ENCODE results near the gene CCSER1. TPM values are rescaled to one million over a fixed set of nuclear protein-coding genes. Genes with fewer than 3 reads are reported as not detected.

CCSER1 gene
- total and polyA plus RNA-seq, 7 donors: 0.06 to 2.5 (median 0.30) TPM

DNA sequence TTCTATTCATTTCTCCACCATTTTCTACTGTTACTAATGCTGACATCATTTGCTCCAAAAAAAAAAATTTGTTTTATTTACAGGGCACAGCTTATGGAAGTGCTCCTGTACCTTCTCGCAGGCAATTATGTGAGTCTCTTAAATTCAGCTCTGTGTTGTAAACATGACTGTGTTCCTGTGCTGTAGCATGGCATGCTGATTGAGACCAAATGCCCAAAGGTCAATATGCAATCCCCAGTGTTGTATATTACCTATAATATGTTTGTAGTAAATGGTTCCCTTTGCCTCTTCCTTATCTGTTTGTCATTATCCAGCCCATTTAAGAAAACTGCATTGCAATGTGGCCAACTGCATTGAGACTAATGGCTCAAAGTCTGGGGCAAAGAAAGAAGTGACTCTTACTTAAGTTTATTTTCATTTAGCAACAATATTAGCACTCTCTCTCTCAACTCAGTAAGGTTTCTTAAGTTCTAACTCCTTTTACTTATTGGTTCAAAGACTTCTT is 1156.6 kb downstream of the CCSER1 start:
- intact Hi-C loops (cut with DNase I): loop anchor here in 1 of 2 donors (5.0 kb wide), 1 partner anchor 1106 kb away; no protein-coding TSS in a partner anchor
- TF ChIP-seq CTCF (IDR thresholded peaks at IDR 0.05): no peak
- no peak for DNase-seq

DNA sequence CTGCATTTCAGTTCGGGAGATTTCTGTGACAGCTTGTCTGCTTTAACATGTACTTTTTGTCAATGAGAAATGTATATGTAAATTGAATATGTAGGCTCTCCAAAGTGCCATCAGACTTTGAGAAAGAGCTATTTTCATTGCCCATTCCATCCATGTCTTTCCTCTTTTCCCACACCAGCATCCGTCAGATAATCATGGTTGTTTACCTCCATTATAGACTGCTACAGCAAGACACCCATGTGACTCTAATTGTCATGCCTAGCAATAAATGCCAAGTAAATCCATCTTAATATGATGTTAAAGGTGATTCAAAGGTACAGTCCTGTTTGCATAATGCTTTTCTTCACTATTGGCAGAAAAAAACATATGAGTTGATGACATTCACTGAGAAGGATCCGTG is 1157.3 kb downstream of the CCSER1 start:
- intact Hi-C loops (cut with DNase I): loop anchor here in 1 of 2 donors (5.0 kb wide), 1 partner anchor 1107 kb away; no protein-coding TSS in a partner anchor
- ATAC-seq: no peak
- Histone ChIP-seq H3K9me3 (no peaks in the 10 kb centered on the region), H3K36me3 (ENCODE audit: insufficient read depth in 1 of 2, low read depth in 1 of 2) (no peaks in the 10 kb centered on the region), H3K4me1 (no peaks in the 10 kb centered on the region), H3K4me3 (no peak overlapping the region), H3K27me3 (ENCODE audit: insufficient read depth in 3 of 3, low read length in 2 of 3) (no peaks in the 10 kb centered on the region), H3K27ac (no peak overlapping the region)
- no peak for DNase-seq
- WGBS, 3 donors: 83 to 90% (median 89%) methylated on average over 3 of the region's 3 CpGs
- no peak for TF ChIP-seq CTCF (IDR thresholded peaks at IDR 0.05)

More for the DNA sequence above, 1156.6 kb downstream of the CCSER1 start:
- 76 to 94% (median 85%) methylated on average over 1 of the region's 1 CpG for WGBS, 3 donors
- no peaks in the 10 kb centered on the region for H3K36me3 ChIP-seq (ENCODE audit: insufficient read depth in 1 of 2, low read depth in 1 of 2)
- no peaks in the 10 kb centered on the region for H3K27me3 ChIP-seq (ENCODE audit: insufficient read depth in 3 of 3, low read length in 2 of 3)
- no peak for ATAC-seq
- H3K4me3 ChIP-seq: no peak overlapping the region
- H3K27ac ChIP-seq: no peak overlapping the region
- no peaks in the 10 kb centered on the region for H3K4me1 ChIP-seq
- H3K9me3 ChIP-seq: no peaks in the 10 kb centered on the region

DNA sequence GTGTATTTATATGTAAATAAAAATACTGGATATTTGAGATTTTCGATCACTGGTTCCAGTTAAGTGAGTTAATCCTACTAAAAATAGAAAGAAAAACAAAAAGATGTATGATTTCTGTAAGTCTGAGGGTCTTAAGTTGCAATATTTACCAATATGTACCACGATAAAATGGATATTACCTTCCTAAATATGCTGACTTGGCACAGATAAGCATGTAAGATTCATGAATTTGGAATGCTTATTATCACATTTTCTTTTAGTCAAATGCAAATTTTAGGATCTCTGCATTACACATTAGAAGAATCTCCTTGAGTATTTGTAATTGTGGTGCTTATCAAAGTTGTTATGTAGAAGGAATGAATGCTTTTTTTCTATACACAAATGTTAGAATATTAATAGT is 1158.3 kb downstream of the CCSER1 start:
- H3K36me3 ChIP-seq (ENCODE audit: insufficient read depth in 1 of 2, low read depth in 1 of 2): no peaks in the 10 kb centered on the region
- 74 to 79% (median 75%) methylated on average over 2 of the region's 2 CpGs for WGBS, 3 donors
- H3K27me3 ChIP-seq (ENCODE audit: insufficient read depth in 3 of 3, low read length in 2 of 3): no peaks in the 10 kb centered on the region
- H3K4me3 ChIP-seq: no peak overlapping the region
- no peaks in the 10 kb centered on the region for H3K9me3 ChIP-seq
- no peak overlapping the region for H3K27ac ChIP-seq
- DNase-seq (no peak), ATAC-seq (no peak)
- TF ChIP-seq CTCF (IDR thresholded peaks at IDR 0.05): no peak
- intact Hi-C loops (cut with DNase I): no loop called here
- H3K4me1 ChIP-seq: no peaks in the 10 kb centered on the region

DNA sequence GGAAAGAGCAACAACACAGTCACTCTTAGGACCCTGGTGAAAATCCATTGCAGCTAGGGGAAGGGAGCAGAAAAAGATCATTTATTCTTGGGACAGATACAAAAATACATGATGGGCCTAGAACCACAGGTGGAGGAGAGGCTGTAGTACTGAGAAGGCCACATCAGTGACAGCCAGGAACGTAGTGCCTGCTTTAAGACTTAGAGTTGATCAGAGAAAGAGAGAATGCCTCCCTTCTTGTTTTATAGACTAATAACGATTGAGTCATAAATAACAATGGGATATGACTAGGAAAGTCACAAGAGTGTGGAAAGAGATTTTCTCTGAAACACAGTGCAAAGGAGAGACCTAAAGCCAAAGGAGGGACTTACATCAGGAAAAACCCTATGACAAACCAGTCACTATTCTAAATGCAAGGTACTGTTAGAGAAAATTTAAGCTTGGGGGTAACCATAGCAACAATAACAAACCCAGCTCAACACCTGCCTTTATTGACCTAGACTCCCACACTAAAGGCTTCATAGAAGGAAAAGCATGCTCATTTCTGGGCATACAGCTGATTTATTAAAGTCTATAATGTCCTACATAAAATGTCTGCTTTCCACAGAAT is 1161.6 kb downstream of the CCSER1 start:
- no peak for ATAC-seq
- TF ChIP-seq CTCF (IDR thresholded peaks at IDR 0.05): no peak
- no peak for DNase-seq
- H3K27ac ChIP-seq: no peak overlapping the region
- intact Hi-C loops (cut with DNase I): no loop called here
- no peaks in the 10 kb centered on the region for H3K4me1 ChIP-seq
- H3K9me3 ChIP-seq: no peaks in the 10 kb centered on the region
- no peaks in the 10 kb centered on the region for H3K27me3 ChIP-seq (ENCODE audit: insufficient read depth in 3 of 3, low read length in 2 of 3)
- WGBS, 3 donors: 64 to 70% (median 67%) methylated on average over 2 of the region's 2 CpGs
- no peaks in the 10 kb centered on the region for H3K36me3 ChIP-seq (ENCODE audit: insufficient read depth in 1 of 2, low read depth in 1 of 2)
- no peak overlapping the region for H3K4me3 ChIP-seq
